Mammary epithelial cell (primary cell): ENCODE measurements around the gene RGS2.

ENCODE experiments used
- CTCF ChIP-seq, 2 donors: IDR thresholded peaks in 1 of 2; conservative IDR thresholded peaks in 1 of 2; 2 replicates each; pipeline ENCODE4 v1.5.1; 2011 to 2012; ENCODE audit warnings: inconsistent platforms in 2 of 2, low read length in 2 of 2, mild to moderate bottlenecking in 2 of 2, control low read depth in 1 of 2, low read depth in 1 of 2; ENCODE audit not compliant: insufficient read depth in 1 of 2; ENCODE audit errors: extremely low read depth in 1 of 2
- EZH2 ChIP-seq: IDR thresholded peaks from 2 replicates; pipeline ENCODE4 v1.6.1; 2012; ENCODE audit warnings: low read length, inconsistent platforms, borderline replicate concordance

- TF ChIP-seq CTCF (conservative IDR thresholded peaks at IDR 0.05 in 1 of 2, IDR thresholded peaks at IDR 0.05 in 1 of 2; ENCODE audit: extremely low read depth in 1 of 2, insufficient read depth in 1 of 2, low read depth in 1 of 2, low read length in 2 of 2) = no peak
- TF ChIP-seq EZH2 = no peak
Measured at GRCh38 chr1:192844360-192844759, 35.5 kb downstream of the RGS2 start.
